Smooth muscle cell (in vitro differentiated cells): ENCODE data around the gene SMIM31. TPM values are rescaled to one million over a fixed set of nuclear protein-coding genes. Genes with fewer than 3 reads are reported as not detected.

ENCODE experiments used
- DNase-seq: peaks from one replicate; lab custom pipeline; 2025; ENCODE audit not compliant: unreplicated experiment; lab: John Stamatoyannopoulos, UW
- H2AFZ ChIP-seq: fragments of 200-600 bp; sonication (generic); 2 replicates; pipeline ENCODE4 v1.6.0; 2016; ENCODE audit warnings: antibody characterized with exemption, low read depth, mild to moderate bottlenecking
- H3F3A ChIP-seq: fragments of 200-600 bp; sonication (generic); 2 replicates; pipeline ENCODE4 v1.6.0; 2017; ENCODE audit warnings: antibody characterized with exemption, low read depth
- H3K27ac ChIP-seq: fragments of 200-600 bp; sonication (generic); 2 replicates; pipeline ENCODE4 v1.5.1; 2016; ENCODE audit warnings: low read depth, mild to moderate bottlenecking
- H3K27me3 ChIP-seq: fragments of 200-600 bp; sonication (generic); 2 replicates; pipeline ENCODE4 v1.6.1; 2016; ENCODE audit warnings: low read depth, mild to moderate bottlenecking
- H3K36me3 ChIP-seq: fragments of 200-600 bp; sonication (generic); 2 replicates; pipeline ENCODE4 v1.5.1; 2016; ENCODE audit warnings: low read depth
- H3K4me1 ChIP-seq: fragments of 200-600 bp; sonication (generic); 2 replicates; pipeline ENCODE4 v1.5.1; 2016; ENCODE audit warnings: low read depth
- H3K4me2 ChIP-seq: fragments of 200-600 bp; sonication (generic); 2 replicates; pipeline ENCODE4 v1.6.0; 2016; ENCODE audit warnings: mild to moderate bottlenecking
- H3K4me3 ChIP-seq: fragments of 200-600 bp; sonication (generic); 2 replicates; pipeline ENCODE4 v1.5.1; 2016; ENCODE audit warnings: mild to moderate bottlenecking
- H3K79me2 ChIP-seq: fragments of 200-600 bp; sonication (generic); 2 replicates; pipeline ENCODE4 v1.6.0; 2016; ENCODE audit warnings: low read depth, mild to moderate bottlenecking
- H3K9ac ChIP-seq: fragments of 200-600 bp; sonication (generic); 2 replicates; pipeline ENCODE4 v1.6.0; 2016; ENCODE audit warnings: low read depth
- H3K9me3 ChIP-seq: fragments of 200-600 bp; sonication (generic); replicated peaks from 2 replicates; pipeline ENCODE4 v1.5.1; 2016; ENCODE audit warnings: low read depth
- H4K20me1 ChIP-seq: fragments of 200-600 bp; sonication (generic); 2 replicates; pipeline ENCODE4 v1.6.0; 2016; ENCODE audit warnings: low read depth
- WGBS: methylation state at CpG from one replicate; pipeline ENCODE4 v1.1.7; 2016; ENCODE audit warnings: low lambda C conversion rate; 5-methylcytosine and 5-hydroxymethylcytosine counted together
- polyA plus RNA-seq: library from polyadenylated mRNA; unstranded; fragments of >200 nt; fragmentation: Nextera tagmentation; extraction: Ambion mirVana; gene quantifications from 2 replicates; pipeline ENCODE4 v1.2.1, GENCODE V29; 2016
- total RNA-seq: library from RNA; depleted of rRNA; stranded (reverse); fragments of >200 nt; gene quantifications from 2 replicates; pipeline ENCODE4 v1.2.3, GENCODE V29; 2014
- TF ChIP-seq, protein P1 (sequence below): fragments of 200-600 bp; sonication (generic); IDR thresholded peaks from 2 replicates; pipeline ENCODE4 v1.5.1; 2017; ENCODE audit warnings: borderline replicate concordance, mild to moderate bottlenecking, antibody characterized with exemption; ENCODE audit not compliant: insufficient read depth, poor library complexity, severe bottlenecking

The SMIM31 gene
- total and polyA plus RNA-seq, 2 experiments from 2014 or later = not detected

DNA sequence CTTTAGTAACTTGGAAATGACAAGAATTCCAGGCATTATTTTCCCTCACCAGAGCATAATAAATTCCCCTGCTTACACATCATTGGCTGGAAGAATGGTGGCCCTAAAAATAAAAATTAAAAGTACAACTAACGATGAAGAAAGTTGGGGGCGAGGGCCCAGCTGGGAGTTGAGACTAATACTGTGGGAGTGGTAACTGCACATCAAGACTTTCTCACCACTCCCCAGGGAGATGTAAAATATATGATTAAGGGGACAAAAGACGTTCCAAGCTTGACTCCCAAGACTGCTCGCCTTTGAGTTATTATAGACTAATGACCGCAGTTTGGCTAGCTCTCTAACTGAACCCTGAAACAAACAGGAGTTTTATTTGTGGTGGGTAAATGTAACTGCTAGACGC, 30.0 kb downstream of the SMIM31 start:
- Histone ChIP-seq H3K79me2 (no peaks in the 10 kb centered on the region), H3K9ac (no peak overlapping the region), H3K4me2 (no peak overlapping the region), H3K27ac (no peak overlapping the region), H3K27me3 (no peaks in the 10 kb centered on the region), H3F3A (no peaks in the 10 kb centered on the region), H2AFZ (no peak overlapping the region), H3K36me3 (no peaks in the 10 kb centered on the region), H4K20me1 (no peaks in the 10 kb centered on the region), H3K4me3 (no peak overlapping the region), H3K9me3 (no peaks in the 10 kb centered on the region), H3K4me1 (no peaks in the 10 kb centered on the region)
- TF ChIP-seq, protein P1, sequence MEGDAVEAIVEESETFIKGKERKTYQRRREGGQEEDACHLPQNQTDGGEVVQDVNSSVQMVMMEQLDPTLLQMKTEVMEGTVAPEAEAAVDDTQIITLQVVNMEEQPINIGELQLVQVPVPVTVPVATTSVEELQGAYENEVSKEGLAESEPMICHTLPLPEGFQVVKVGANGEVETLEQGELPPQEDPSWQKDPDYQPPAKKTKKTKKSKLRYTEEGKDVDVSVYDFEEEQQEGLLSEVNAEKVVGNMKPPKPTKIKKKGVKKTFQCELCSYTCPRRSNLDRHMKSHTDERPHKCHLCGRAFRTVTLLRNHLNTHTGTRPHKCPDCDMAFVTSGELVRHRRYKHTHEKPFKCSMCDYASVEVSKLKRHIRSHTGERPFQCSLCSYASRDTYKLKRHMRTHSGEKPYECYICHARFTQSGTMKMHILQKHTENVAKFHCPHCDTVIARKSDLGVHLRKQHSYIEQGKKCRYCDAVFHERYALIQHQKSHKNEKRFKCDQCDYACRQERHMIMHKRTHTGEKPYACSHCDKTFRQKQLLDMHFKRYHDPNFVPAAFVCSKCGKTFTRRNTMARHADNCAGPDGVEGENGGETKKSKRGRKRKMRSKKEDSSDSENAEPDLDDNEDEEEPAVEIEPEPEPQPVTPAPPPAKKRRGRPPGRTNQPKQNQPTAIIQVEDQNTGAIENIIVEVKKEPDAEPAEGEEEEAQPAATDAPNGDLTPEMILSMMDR = no peak
- WGBS = 85% methylated on average over 6 of the region's 6 CpGs
- no peak for DNase-seq

DNA sequence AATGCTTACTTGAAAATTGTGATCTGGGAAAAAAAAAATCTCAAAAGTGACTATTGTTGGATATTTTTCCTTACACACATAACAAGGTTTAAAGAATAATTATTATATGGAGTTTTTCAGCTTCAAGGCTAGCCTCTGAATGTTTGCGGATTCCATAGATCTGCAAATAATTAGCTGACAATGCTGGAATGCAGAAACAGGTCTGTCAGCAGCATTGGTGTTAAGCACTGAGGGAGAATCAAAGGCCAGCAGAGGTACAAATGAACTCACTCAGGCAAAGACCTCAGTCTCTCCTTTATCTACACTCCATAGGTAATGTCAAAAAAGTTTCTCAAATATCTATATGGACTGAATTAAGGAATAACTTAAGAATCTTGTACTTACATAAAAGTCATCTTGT, 35.1 kb downstream of the SMIM31 start:
- 75% methylated on average over 1 of the region's 1 CpG for WGBS
- Histone ChIP-seq H3K27ac (no peak overlapping the region), H3K9me3 (no peaks in the 10 kb centered on the region), H3K79me2 (no peaks in the 10 kb centered on the region), H2AFZ (no peak overlapping the region), H3K36me3 (no peaks in the 10 kb centered on the region), H3K9ac (no peak overlapping the region), H4K20me1 (no peaks in the 10 kb centered on the region), H3K27me3 (no peaks in the 10 kb centered on the region), H3K4me1 (no peaks in the 10 kb centered on the region), H3K4me2 (no peak overlapping the region), H3K4me3 (no peak overlapping the region), H3F3A (no peaks in the 10 kb centered on the region)
- no peak for DNase-seq
- TF ChIP-seq, protein P1 = no peak

DNA sequence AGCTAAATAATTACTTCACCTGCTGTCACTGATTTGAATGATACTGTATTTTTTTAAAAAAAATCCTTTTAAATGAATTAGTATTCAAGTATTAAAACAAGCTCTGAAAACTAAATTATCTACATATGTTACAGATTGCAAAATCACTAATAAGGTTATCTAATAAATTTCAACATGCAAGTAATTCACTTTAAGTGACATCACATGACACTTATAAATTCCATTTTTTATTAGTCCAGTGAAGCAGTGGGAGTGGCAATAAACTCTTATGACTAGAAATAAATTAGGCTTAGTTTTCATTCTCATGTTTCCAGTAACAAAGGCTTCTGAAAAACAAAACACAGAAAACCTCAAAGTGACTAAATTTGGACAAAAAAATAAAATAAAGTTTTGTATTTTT, 36.3 kb downstream of the SMIM31 start:
- Histone ChIP-seq H2AFZ (no peak overlapping the region), H3K4me2 (no peak overlapping the region), H3K4me1 (no peaks in the 10 kb centered on the region), H3K27ac (no peak overlapping the region), H3K36me3 (no peaks in the 10 kb centered on the region), H3K9me3 (no peaks in the 10 kb centered on the region), H3K27me3 (no peaks in the 10 kb centered on the region), H4K20me1 (no peaks in the 10 kb centered on the region), H3K79me2 (no peaks in the 10 kb centered on the region), H3K9ac (no peak overlapping the region), H3F3A (no peaks in the 10 kb centered on the region), H3K4me3 (no peak overlapping the region)
- TF ChIP-seq, protein P1 = no peak
- no peak for DNase-seq

DNA sequence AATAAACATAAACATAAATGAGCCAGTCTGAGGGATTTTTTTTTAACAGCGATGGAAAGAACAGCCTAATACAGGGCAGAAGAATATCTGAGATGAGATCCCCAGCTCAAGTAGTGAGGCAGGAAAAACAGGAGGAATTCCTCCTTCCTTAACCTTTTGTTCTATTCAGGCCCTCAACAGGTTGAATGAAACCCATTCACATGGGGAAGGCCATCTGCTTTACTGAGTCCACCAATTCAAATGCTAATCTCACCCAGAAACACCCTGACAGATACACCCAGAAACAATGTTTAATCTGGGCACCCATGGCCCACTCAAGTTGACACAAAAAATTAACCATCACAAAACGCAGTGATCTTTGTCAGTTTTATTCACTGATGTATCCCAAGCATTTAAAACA, 45.5 kb downstream of the SMIM31 start:
- no peaks in the 10 kb centered on the region for H3K27me3 ChIP-seq
- no peak overlapping the region for H3K4me3 ChIP-seq
- H3K9me3 ChIP-seq = no peaks in the 10 kb centered on the region
- no peaks in the 10 kb centered on the region for H3K36me3 ChIP-seq
- no peak overlapping the region for H3K27ac ChIP-seq
- H4K20me1 ChIP-seq = no peaks in the 10 kb centered on the region
- H2AFZ ChIP-seq = no peak overlapping the region
- 58% methylated on average over 2 of the region's 2 CpGs for WGBS
- no peaks in the 10 kb centered on the region for H3K79me2 ChIP-seq
- no peaks in the 10 kb centered on the region for H3F3A ChIP-seq
- DNase-seq = no peak
- H3K4me1 ChIP-seq = no peaks in the 10 kb centered on the region
- TF ChIP-seq, protein P1 = no peak
- H3K9ac ChIP-seq = no peak overlapping the region
- H3K4me2 ChIP-seq = no peak overlapping the region
